H9 (cell line): ENCODE results near the gene MACROH2A1. TPM values are rescaled to one million over a fixed set of nuclear protein-coding genes. Genes with fewer than 3 reads are reported as not detected.

Experiments
- DNase-seq: peaks from one replicate; pipeline ENCODE4 v3.0.0-alpha.2; 2017
- H2AFZ ChIP-seq: one replicate; pipeline ENCODE4 v1.6.1; 2013; ENCODE audit warnings: mild to moderate bottlenecking, low read length, control low read depth, moderate library complexity
- H2AK5ac ChIP-seq: 2 replicates; pipeline ENCODE4 v1.6.1; 2013; ENCODE audit warnings: low read length, control low read depth, mixed read lengths; ENCODE audit not compliant: insufficient read length
- H2BK120ac ChIP-seq: one replicate; pipeline ENCODE4 v1.6.1; 2013; ENCODE audit warnings: low read depth, mild to moderate bottlenecking, low read length, control low read depth, inconsistent platforms; ENCODE audit not compliant: poor library complexity, severe bottlenecking
- H2BK12ac ChIP-seq: 2 replicates; pipeline ENCODE4 v1.6.1; 2013; ENCODE audit warnings: low read length, control low read depth, mixed read lengths, low read depth; ENCODE audit not compliant: insufficient read length
- H2BK15ac ChIP-seq: 2 replicates; pipeline ENCODE4 v1.6.1; 2013; ENCODE audit warnings: low read depth, low read length, control low read depth
- H2BK20ac ChIP-seq: one replicate; pipeline ENCODE4 v1.6.1; 2013; ENCODE audit warnings: low read depth, mild to moderate bottlenecking, low read length, control low read depth, inconsistent platforms; ENCODE audit not compliant: poor library complexity, severe bottlenecking
- H2BK5ac ChIP-seq: 2 replicates; pipeline ENCODE4 v1.6.1; 2013; ENCODE audit warnings: low read length, control low read depth, mixed read lengths; ENCODE audit not compliant: insufficient read length
- H3K14ac ChIP-seq: 2 replicates; pipeline ENCODE4 v1.6.1; 2013; ENCODE audit warnings: low read length, control low read depth; ENCODE audit not compliant: insufficient read depth
- H3K18ac ChIP-seq: 2 replicates; pipeline ENCODE4 v1.6.1; 2013; ENCODE audit warnings: low read depth, mild to moderate bottlenecking, mixed read lengths, low read length, control low read depth; ENCODE audit not compliant: insufficient read length
- H3K23ac ChIP-seq: 2 replicates; pipeline ENCODE4 v1.6.1; 2013; ENCODE audit warnings: low read length, control low read depth, mixed read lengths, low read depth; ENCODE audit not compliant: insufficient read length
- H3K23me2 ChIP-seq: 2 replicates; pipeline ENCODE4 v1.6.1; 2013; ENCODE audit warnings: low read depth, mild to moderate bottlenecking, mixed read lengths, low read length, control low read depth; ENCODE audit not compliant: insufficient read length, poor library complexity, severe bottlenecking
- H3K27ac ChIP-seq: 2 replicates; pipeline ENCODE4 v1.5.1; 2013; ENCODE audit warnings: low read length, control low read depth, mixed read lengths, low read depth; ENCODE audit not compliant: insufficient read length
- H3K27me3 ChIP-seq: 2 replicates; pipeline ENCODE4 v1.6.1; 2013; ENCODE audit warnings: low read length, control low read depth, inconsistent platforms; ENCODE audit not compliant: insufficient read depth
- H3K4ac ChIP-seq: 2 replicates; pipeline ENCODE4 v1.6.1; 2013; ENCODE audit warnings: low read depth, mild to moderate bottlenecking, control low read depth, inconsistent platforms, low read length, moderate library complexity
- H3K4me1 ChIP-seq: 2 replicates; pipeline ENCODE4 v1.6.1; 2013; ENCODE audit warnings: low read length, control low read depth, inconsistent platforms; ENCODE audit not compliant: insufficient read depth
- H3K4me2 ChIP-seq: 2 replicates; pipeline ENCODE4 v1.6.1; 2013; ENCODE audit warnings: low read length, control low read depth, mixed read lengths; ENCODE audit not compliant: insufficient read length, insufficient read depth
- H3K56ac ChIP-seq: 2 replicates; pipeline ENCODE4 v1.6.1; 2013; ENCODE audit warnings: low read depth, mild to moderate bottlenecking, mixed read lengths, low read length, control low read depth; ENCODE audit not compliant: insufficient read length
- H3K79me1 ChIP-seq: 2 replicates; pipeline ENCODE4 v1.6.1; 2013; ENCODE audit warnings: low read depth, mild to moderate bottlenecking, moderate library complexity, low read length, control low read depth, inconsistent platforms; ENCODE audit not compliant: insufficient read depth, poor library complexity, severe bottlenecking
- H3K79me2 ChIP-seq: 2 replicates; pipeline ENCODE4 v1.6.1; 2013; ENCODE audit warnings: low read length, control low read depth, inconsistent platforms; ENCODE audit not compliant: insufficient read depth
- H3K9ac ChIP-seq: 2 replicates; pipeline ENCODE4 v1.6.1; 2013; ENCODE audit warnings: low read length, control low read depth, mixed read lengths; ENCODE audit not compliant: insufficient read length; ENCODE audit errors: extremely low read depth
- H3K9me3 ChIP-seq: one replicate; pipeline ENCODE4 v1.6.1; 2013; ENCODE audit warnings: low read depth, low read length, inconsistent platforms; ENCODE audit not compliant: control insufficient read depth
- H3T11ph ChIP-seq: one replicate; pipeline ENCODE4 v1.6.1; 2013; ENCODE audit warnings: mild to moderate bottlenecking, low read length, control low read depth, inconsistent platforms
- H4K20me1 ChIP-seq: one replicate; pipeline ENCODE4 v1.6.1; 2013; ENCODE audit not compliant: control insufficient read depth, insufficient read length, insufficient read depth
- H4K5ac ChIP-seq: 2 replicates; pipeline ENCODE4 v1.6.1; 2013; ENCODE audit warnings: low read depth, mild to moderate bottlenecking, mixed read lengths, low read length, control low read depth; ENCODE audit not compliant: insufficient read length
- H4K8ac ChIP-seq: replicated peaks from 2 replicates; pipeline ENCODE4 v1.6.1; 2013; ENCODE audit warnings: low read length, control low read depth, mixed read lengths, low read depth; ENCODE audit not compliant: insufficient read length
- H4K91ac ChIP-seq: 2 replicates; pipeline ENCODE4 v1.6.1; 2013; ENCODE audit warnings: low read depth, mild to moderate bottlenecking, moderate library complexity, mixed read lengths, low read length, control low read depth; ENCODE audit not compliant: insufficient read length
- H3K27ac Mint-ChIP-seq, 3 experiments: 2 replicates in 2 of 3; 3 replicates in 1 of 3; pipeline ENCODE4 v1.8.0; 2020 to 2021; ENCODE audit warnings: mixed read lengths in 3 of 3, mild to moderate bottlenecking in 1 of 3, moderate library complexity in 1 of 3
- H3K27me3 Mint-ChIP-seq: 2 replicates; pipeline ENCODE4 v1.8.0; 2021; ENCODE audit warnings: low read depth, mild to moderate bottlenecking, moderate library complexity, mixed read lengths
- H3K36me3 Mint-ChIP-seq, 3 experiments: 2 replicates in 2 of 3; 3 replicates in 1 of 3; pipeline ENCODE4 v1.8.0; 2020 to 2021; ENCODE audit warnings: low read depth in 3 of 3, mixed read lengths in 3 of 3; ENCODE audit not compliant: insufficient read depth in 1 of 3
- H3K4me1 Mint-ChIP-seq, 2 experiments: 2 replicates each; pipeline ENCODE4 v1.8.0; 2020; ENCODE audit warnings: mixed read lengths in 2 of 2
- H3K4me3 Mint-ChIP-seq, 2 experiments: 2 replicates in 1 of 2; 3 replicates in 1 of 2; pipeline ENCODE4 v1.8.0; 2020 to 2021; ENCODE audit warnings: mild to moderate bottlenecking in 2 of 2, mixed read lengths in 2 of 2, moderate library complexity in 1 of 2
- H3K9me3 Mint-ChIP-seq, 2 experiments: 2 replicates in 1 of 2; 3 replicates in 1 of 2; pipeline ENCODE4 v1.8.0; 2020; ENCODE audit warnings: mild to moderate bottlenecking in 2 of 2, mixed read lengths in 2 of 2, moderate library complexity in 1 of 2
- WGBS: extraction: QIAGEN DNeasy Blood & Tissue Kit; methylation state at CpG from one replicate; pipeline ENCODE4 v1.1.7; 2013; ENCODE audit warnings: missing lambda C conversion rate, low lambda C conversion rate, mixed read lengths; ENCODE audit not compliant: insufficient read length; ENCODE audit errors: extremely low coverage; 5-methylcytosine and 5-hydroxymethylcytosine counted together
- total RNA-seq: library from RNA; stranded (reverse); gene quantifications from 2 replicates; pipeline ENCODE4 v1.2.1, GENCODE V29; 2021
- TF ChIP-seq, protein P1 (sequence below): fragments of 200-600 bp; sonication (generic); conservative IDR thresholded peaks from 3 replicates; pipeline ENCODE4 v1.8.0; 2021; ENCODE audit warnings: antibody characterized with exemption, mild to moderate bottlenecking

MACROH2A1 gene
- total RNA-seq, 1 experiment from 2014 or later = 111 TPM

DNA sequence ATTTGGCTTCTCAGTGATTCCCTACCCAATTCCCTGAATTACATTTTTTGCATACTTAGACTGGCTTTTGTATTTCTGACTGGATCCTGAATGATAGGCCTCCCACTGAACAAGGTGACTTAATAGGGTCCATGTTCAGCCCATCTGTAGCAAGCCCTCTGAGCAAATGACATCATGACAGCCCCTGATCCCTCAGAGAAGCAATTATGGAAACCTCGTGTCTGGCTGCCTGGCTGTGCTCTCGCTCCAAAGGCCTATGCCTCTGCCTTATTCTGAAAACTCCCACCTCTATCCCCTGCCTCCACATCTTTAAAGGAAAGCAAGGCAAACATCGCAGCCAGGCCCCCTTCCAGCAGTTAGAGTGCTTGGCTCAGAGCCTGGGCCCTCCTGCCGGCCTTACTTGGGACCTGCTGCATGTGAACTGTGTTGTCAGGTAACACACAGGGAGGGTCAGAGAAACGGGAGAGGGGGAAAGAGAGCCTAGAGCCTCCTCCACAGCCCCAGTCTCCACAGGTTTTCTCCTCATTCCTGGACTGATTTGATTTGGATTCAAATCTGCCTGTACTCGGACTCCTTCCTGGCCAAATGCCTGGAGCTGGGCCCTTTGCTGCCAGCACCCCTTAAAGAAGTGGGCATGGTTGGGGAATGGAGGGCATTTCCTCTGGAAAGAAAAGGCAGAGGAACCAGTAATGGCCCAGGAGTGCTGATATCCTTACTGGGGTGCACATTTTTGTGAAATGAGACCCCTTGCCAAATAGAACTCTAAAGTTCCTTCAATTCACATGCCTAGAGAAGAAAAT lies 44.3 kb upstream of the MACROH2A1 start:
- no peak overlapping the region for H3T11ph ChIP-seq
- no peak overlapping the region for H3K56ac ChIP-seq
- peak; percentile 24 for DNase-seq
- H3K23ac ChIP-seq = no peak overlapping the region
- Mint-ChIP-seq H3K27me3 (peaks cover 52% of the 10 kb centered on the region), H3K36me3 (no peaks in the 10 kb centered on the region), H3K9me3 (no peaks in the 10 kb centered on the region; a peak in 1 of 5 replicates), H3K4me3 (no peak overlapping the region), H3K4me1 (peaks cover 12 to 17% of the 10 kb centered on the region in 2 experiments), H3K27ac (0 out of 7 replicates have a peak overlapping the region, but pooled peaks of 1 of the 3 experiments have one; percentile 31)
- H3K79me2 ChIP-seq = no peaks in the 10 kb centered on the region
- TF ChIP-seq, protein P1, sequence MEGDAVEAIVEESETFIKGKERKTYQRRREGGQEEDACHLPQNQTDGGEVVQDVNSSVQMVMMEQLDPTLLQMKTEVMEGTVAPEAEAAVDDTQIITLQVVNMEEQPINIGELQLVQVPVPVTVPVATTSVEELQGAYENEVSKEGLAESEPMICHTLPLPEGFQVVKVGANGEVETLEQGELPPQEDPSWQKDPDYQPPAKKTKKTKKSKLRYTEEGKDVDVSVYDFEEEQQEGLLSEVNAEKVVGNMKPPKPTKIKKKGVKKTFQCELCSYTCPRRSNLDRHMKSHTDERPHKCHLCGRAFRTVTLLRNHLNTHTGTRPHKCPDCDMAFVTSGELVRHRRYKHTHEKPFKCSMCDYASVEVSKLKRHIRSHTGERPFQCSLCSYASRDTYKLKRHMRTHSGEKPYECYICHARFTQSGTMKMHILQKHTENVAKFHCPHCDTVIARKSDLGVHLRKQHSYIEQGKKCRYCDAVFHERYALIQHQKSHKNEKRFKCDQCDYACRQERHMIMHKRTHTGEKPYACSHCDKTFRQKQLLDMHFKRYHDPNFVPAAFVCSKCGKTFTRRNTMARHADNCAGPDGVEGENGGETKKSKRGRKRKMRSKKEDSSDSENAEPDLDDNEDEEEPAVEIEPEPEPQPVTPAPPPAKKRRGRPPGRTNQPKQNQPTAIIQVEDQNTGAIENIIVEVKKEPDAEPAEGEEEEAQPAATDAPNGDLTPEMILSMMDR = no peak; the same call in 2 of the 3 replicates
- no peaks in the 10 kb centered on the region for H3K79me1 ChIP-seq
- no peak overlapping the region for H4K5ac ChIP-seq
- no peak overlapping the region for H3K9ac ChIP-seq
- H2AFZ ChIP-seq = no peak overlapping the region
- H2BK20ac ChIP-seq = no peak overlapping the region
- H3K27me3 ChIP-seq = peaks cover 2% of the 10 kb centered on the region; the same call in 1 of the 2 replicates
- no peaks in the 10 kb centered on the region for H3K9me3 ChIP-seq
- H4K20me1 ChIP-seq = no peaks in the 10 kb centered on the region
- H3K18ac ChIP-seq = no peak overlapping the region
- H4K91ac ChIP-seq = no peak overlapping the region
- no peaks in the 10 kb centered on the region for H3K23me2 ChIP-seq
- no peak overlapping the region for H2BK5ac ChIP-seq
- no peak overlapping the region for H2BK120ac ChIP-seq
- no peak overlapping the region for H2AK5ac ChIP-seq
- WGBS = no CpG with 5 or more reads among the region's 6 CpGs
- H2BK15ac ChIP-seq = no peak overlapping the region
- H3K27ac ChIP-seq = no peak overlapping the region
- H3K4ac ChIP-seq = no peak overlapping the region
- no peak overlapping the region for H3K14ac ChIP-seq
- H2BK12ac ChIP-seq = no peak overlapping the region
- H3K4me2 ChIP-seq = no peak overlapping the region
- no peaks in the 10 kb centered on the region for H3K4me1 ChIP-seq
- no peak overlapping the region for H4K8ac ChIP-seq
